CMK (cell line): ENCODE measurements around the gene PXDN.

Source experiments
- DNase-seq: peaks from one replicate; pipeline ENCODE4 v3.0.0-alpha.2; 2010; ENCODE audit warnings: low read depth

Gene PXDN

GRCh38 chr2:1754461-1755170, 10.3 kb upstream of the PXDN start:
- DNase-seq = no peak

GRCh38 chr2:1754046-1754445, 9.7 kb upstream of the PXDN start:
- DNase-seq = no peak

DNA sequence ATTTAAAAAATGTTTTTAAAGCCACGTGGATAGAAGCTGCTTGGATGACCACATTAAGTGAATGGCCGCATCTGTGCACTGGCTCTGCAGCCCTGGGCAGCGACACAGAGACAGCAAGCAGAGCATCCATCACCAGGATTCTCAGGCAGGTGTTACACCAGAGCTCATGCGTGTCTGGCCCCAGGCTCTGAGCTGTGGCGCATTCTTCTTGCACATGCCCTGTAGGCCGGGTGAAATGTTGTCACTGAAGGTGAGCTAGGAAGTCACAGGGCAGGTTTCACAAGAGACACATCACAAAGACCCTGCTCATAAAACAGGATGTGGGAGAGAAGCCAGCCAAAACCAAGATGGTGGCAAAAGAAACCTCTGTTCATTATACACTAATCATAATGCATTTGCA, 8.4 kb upstream of the PXDN start:
- no peak for DNase-seq

DNA sequence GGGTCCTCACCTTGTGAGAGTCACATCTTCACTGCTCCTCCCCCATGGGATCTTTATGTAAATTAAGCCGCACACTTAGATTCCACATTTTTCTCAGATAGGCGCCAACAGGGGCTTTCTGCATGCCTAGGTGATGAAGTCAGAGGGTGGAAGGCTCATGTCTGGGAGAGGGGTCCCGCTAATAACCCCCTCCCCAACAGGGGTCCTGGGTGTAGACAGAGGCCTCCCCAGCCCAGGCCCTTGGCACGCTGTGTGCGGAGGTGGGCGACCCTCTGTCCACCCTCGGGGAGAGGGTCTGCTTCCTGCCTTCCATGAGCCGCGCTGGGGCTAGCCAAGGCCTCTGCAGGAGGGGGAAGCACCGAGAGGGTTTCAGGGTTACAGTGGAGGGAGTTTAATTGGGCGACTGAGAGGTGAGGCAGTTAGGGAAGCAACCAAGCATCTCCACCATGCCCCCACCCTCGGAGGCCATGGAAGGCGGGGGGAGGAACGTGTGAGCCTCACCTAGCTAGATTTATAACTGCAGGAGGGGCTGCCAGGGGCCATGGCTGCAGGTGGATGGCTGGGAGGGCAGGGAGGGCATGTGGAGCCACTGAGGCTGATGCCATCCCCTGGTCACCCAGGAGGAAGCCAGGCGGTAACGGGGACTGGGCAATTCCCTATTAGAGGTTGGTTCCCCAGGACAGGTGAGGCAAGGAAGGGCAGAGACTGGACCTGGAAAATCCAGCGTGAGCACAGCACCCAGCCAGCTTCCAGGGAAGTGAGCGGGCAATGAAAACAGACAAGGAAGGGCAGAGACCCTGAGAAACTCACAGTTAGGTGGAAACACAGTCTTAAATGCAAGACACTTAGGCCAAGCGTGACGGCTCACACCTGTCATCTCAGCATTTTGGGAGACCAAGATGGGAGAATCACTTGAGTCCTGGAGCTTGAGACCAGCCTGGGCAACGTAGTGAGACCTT, 7.7 kb upstream of the PXDN start:
- no peak for DNase-seq

DNA sequence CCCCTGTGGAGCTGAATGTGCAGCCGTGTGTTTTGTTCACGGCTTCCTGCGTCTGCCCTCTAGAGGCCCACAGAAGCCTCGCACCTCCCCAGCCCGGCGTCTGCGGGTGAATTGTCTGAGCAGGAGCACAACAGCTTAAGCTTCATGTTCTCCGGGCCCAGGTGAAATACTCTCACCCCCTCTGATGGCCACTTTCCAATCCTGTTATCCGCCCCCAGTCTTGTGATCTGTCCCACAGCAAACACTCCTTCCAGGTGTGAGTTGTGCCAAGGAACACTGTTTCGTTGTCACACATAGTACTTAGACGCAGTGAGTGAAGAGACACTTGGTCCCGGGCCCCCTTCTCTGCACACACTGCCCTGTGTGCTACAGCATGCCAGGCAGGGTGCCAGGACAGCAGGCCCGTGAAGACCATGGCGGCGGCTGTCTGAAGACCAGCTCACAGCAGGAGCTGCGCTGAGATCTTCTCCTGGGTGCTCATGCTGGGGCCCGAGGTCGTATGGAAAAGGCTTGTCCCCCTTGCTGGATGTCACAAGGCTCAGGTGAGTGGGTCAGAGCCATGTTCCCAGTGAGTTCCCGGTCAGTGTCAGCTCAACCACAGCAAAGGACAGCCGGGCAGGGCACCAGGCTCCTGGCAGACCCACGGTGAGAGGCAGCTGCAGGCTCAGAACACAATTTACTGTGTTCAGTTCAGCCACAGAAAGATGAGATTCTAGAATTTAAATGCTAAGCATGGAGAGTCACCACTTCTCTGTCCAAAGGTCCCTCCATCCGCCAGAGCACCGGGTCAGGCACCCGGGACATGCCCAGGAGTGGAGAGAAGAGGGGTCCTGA, 6.8 kb upstream of the PXDN start:
- DNase-seq = no peak

DNA sequence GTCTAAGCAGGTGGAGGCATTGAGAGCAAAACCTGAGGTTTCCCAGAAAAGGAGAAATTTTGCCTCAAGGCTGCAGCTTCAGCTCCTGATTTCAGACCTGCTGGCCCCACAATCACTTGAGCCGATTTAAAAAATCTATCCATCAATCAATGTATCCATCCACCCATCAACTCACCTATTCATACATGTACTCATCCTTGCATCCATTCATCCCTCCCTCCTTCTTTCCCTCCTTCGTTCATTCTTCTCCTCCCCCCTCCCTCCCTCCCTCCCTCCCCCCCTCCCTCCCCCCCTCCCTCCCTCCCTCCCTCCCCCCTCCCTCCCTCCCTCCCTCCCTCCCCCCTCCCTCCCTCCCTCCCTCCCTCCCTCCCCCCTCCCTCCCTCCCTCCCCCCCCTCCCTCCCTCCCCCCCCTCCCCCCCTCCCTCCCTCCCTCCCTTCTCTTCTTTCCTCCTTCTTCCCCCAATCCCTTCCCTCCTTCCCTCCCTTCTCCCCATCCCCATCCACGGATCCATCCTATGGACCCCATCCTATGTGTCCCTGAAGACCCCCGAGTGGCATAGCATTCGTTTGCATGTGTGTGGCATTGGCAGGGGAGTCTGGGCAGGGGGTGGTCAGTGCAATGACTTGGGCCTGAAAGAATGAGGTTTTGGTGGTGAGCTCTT, 6.1 kb upstream of the PXDN start:
- no peak for DNase-seq

DNA sequence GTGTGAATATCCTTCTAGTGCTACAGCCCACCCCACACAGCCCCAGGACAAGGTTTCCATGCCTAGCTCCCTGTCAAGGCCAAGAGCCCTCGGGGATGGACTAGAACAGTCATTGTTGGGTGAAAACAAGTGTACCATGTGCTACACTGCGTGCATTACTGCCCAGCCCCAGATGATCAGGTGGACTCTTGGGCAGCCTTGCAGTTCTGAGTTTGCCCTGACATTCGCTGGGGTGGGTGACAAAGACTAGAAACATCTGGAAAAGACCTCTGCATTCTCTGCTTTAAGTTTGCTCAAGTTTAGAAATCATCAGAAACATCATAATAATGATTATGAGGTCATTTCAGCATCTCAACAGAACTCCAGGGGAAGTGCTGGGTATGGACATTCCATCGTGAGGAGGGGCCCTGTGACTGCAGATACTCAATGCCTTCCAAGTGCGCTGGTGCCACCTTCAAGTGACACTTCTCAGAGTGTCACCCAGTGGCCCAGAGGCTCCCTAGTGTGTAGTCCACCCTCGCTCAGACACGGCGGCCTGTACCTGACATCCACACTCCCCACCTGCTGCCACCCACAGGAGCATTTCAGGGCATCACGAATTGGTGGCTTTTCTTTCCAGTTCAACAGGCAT, 5.3 kb upstream of the PXDN start:
- no peak for DNase-seq

- DNase-seq = no peak
Observed at GRCh38 chr2:1748741-1749488, 4.6 kb upstream of the PXDN start.

GRCh38 chr2:1748176-1748740, 3.9 kb upstream of the PXDN start:
- no peak for DNase-seq

DNA sequence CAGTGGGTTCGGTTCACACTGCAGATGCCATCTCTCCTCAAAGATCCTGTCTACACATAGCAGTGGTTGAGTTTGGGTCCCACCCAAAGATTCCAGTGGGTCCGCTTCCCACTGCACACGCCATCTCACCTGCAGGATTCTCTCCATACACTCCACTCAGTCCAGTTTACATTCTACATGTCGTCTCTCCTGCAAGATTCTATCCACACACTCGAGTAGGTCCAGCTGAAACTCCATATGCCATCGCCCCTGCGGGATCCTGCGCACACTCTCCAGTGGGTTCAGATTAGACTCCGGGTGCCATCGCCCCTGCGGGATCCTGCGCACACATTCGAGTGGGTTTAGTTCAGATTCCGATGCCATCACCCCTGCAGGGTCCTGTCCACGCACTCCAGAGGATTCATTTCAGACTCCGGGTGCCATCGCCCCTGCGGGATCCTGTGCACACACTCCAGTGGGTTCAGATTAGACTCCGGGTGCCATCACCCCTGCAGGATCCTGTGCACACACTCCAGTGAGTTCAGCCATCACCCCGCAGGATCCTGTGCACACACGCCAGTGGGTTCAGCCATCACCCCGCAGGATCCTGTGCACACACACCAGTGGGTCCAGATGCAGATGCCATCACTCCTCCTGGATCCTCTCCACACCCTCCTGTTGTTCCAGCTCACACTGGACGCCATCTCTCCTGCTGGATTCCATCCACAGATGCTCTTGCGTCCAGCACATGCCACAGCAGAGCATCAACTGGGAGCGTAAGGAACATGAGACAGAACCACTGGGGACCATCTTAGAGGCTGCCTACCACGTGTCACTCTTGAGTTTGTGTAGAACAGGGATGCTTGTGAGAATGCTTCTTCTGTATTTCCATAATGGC, 3.0 kb upstream of the PXDN start:
- no peak for DNase-seq

GRCh38 chr2:1746174-1747064, 2.1 kb upstream of the PXDN start:
- no peak for DNase-seq

GRCh38 chr2:1745171-1746023, 1.1 kb upstream of the PXDN start:
- DNase-seq = no peak

GRCh38 chr2:1744151-1744445, 217 bp downstream of the PXDN start:
- DNase-seq = no peak

DNA sequence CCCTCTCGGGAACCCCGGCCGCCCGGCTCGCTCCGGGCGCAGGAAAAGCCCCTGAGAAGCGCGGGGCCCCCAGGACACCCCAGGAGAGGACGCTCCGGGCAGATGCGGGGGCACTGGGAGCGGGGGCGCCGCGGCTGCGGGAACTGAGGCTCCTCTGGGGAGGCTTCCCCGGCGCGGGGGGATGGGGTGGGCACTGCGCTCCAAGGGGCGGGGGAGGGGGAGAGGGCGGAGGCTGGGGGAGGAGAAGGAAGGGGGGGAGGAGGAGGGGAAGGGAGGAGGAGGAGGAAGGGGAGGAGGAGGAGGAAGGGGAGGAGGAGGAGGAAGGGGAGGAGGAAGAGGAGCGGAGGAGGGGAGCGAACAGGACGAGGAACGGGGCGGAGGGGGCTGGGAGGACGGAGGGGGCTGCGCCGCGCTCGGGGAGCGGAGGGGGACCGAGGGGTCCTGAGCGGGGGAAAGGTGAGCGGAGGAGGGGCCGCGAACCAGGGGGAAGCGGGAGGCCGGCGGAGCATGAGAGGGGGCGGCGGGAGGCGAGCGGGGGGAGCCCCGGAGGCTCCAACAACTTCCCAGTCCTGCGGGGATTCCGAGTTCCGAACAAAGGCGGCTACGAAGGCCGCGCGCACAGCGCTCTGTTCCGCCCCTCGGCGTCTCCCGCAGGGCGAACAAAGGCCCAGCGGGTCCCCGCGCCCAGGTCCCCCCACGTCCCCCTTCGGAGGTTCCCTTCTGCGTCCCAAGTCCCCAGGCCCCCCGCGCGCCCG, 742 bp downstream of the PXDN start:
- DNase-seq = no peak

- no peak for DNase-seq
Observed at GRCh38 chr2:1742681-1743395, 1.5 kb downstream of the PXDN start.

DNA sequence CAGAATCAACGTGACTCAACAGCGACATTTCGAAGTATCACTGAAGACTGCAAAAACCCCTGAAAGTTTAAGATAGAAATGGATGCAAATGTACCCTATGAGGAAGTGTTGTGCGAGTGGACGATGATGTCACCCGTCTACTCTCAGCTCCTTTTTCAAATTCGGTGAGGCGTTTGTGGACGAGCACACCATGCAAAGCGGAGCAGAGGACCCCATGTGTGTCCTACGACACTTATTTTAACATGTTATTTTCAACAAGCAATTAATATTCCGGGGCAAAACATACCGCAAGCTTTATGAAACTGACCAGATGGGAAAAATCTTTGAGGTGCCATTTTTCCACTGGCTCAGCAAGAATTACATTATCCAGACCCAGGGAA, 2.0 kb downstream of the PXDN start:
- DNase-seq = no peak
